K562 treated with DMSO at 1 percent for 24 hours (cell line): ENCODE data around the gene UEVLD. TPM values are rescaled to one million over a fixed set of nuclear protein-coding genes. Genes with fewer than 3 reads are reported as not detected.

Source experiments
- total RNA-seq: library from RNA; unstranded; fragments of 300-600 nt; gene quantifications from 2 replicates; pipeline ENCODE4 v1.2.3, GENCODE V29; 2022; ENCODE audit warnings: low read depth; ENCODE audit not compliant: insufficient read depth

Gene UEVLD
- total RNA-seq, result 5.0 and 6.1 TPM in 2 replicates

DNA sequence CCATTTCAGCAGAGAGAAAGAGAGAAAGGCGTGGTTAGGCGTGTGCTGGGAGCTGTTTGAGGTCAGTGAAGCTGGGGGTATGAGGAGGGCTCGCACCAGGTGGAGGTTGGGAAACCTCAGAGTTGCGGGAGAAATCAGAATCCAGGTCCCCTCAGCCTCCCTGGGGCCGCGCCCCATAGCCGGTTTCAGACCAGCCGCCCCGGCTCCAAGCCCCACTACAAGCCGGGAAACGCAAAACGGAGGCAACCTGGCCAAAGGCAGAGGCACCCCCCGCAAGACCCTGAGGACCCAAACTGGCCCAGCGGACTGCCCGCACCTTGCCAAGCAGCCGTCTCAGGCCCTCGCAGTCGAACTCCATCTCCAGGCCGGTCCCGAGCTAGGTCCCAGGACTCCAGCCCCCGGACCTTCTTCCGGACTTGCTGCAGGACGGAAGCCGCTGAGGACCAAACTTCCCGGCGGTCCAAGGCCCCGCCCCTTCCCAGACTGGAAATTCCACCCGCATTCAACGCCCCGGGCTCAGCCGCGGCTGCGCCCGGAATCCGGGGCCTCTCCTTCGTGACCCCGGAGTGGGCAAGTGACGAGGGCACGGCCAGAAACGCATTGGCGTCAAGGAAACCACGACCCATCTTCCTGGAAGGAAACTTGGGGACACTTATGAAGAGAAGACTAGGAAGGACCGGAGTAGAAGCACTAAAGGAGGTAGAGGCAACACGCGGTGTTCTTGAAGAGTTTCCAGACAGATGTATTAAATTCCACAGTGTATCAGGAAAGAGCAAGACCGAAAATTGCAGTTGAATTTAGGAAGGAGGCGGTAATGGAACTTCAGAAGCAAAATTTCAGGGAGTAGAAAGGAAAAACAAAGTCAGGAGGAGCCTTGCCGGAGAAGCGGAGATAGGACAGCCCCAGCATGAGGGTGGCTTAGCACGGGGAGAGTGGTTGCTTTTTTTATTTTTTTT, at the start of gene UEVLD:
Gene UEVLD, minus strand, starts transcription at position 438 of the 956 bp plus-strand sequence. Its CDS starts 80 bp downstream, at position 358.

DNA sequence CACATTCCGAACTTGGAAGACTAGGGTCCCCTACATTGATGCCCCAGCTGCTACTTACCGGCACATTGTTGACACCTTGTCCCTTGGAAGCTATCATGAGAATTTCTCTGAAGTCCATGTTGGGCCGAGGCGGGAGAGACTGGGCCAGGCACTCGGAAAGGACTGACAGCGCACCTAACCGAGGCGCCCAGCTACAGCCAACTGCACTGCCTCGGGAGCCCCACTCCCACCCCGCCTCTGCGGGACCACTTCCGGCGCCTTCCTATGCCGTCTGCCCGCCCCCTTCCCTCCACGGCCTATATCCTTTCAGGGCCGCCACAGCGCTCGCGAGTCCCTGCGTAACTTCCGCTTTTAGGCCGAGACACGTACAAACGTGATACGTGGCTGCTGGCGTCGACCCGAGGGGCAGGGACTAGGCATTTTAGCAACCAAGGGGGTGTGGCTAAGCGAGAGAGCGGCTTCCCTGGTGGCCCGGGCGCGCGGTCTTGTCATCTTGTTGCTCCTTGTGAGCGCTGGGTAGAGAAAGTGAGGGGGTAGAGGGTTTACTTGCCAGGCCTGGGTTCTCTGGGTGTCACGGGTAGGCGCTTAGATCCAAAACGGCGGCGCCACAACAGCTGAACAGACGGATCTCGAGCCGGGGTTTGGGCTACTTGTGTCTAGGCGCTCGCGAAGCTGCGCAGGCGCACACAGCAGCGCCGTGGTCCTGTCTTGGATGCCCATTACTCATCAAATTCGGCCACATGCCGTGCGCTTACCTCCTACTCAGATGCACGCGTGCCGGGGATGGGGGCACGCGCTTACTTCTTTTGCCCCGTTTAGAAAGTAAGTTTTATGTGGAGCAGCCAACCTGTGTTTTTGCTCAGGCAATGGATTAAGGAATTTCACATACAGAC, 45.9 kb upstream of the UEVLD start, which contains the start of gene SPTY2D1:
Gene SPTY2D1, minus strand, starts transcription at position 203 of the 893 bp plus-strand sequence. Its CDS starts 85 bp downstream, at position 118.

DNA sequence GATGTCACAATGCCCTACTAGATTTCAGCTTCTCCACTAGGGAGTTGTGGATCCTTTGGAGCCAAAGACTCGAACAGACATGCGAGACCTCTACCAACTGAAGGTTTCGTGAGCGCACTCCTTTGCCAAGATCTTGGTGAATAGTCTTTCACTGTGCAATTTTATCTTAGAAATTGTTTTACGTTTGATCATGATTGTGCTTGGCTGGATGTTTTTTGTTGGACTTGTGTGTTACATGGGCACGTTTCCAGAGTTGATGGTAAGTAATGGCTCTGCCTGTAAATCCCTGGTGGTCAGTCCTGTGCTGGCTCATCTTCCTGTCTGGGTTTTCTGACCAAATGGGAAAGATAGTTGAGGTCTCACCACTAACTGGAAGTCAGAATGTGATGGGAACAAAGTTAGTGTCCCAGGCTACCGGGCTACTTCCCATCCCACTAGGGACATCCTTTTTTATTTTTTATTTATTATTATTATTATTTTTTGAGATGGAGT, 11.3 kb upstream of the UEVLD start, which contains the start of gene MISFA:
Gene MISFA, plus strand, starts transcription at position 51 of the 492 bp plus-strand sequence. Its CDS starts 140 bp downstream, at position 191.

DNA sequence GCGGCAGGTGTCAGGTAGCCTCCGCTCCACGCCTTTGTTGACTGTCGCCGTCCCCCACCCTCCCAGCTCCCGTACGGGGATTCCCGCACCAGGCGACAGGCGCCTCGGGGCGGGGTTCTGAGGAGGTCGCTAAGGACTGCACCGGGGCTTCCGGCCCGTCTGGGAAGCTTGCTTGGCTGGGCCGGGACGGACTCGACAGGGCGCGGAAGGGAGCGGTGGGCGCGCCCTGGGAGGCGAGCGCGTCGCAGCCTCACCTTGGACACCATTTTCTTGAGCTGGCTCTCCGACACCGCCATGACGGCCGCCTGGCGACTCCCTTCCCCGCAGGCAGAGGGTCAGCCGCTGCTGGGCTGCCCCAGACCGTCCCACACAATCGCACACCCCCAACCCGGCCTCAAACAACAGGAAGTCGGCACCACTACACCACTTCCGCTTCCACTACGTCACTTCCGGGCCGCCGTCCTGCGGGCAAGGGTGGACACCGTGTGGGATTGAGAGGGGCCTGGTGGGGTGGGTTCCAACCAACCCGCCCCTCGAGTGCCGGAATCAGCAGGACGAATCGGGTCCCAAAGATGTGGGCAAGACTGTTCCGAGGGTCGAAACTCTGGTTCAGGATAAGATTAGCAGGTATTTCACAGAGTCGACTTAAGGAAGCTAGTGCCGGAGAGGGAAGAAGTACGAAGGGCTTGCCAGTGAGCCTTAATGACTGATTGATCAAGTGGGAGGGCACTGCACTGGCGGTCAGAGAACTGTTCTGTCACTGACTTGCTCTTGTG, 61.8 kb downstream of the UEVLD start, which contains the start of gene TSG101:
Gene TSG101, minus strand, starts transcription at position 422 of the 776 bp plus-strand sequence. Its CDS starts 126 bp downstream, at position 296.

Other genes with a start within 250 kb of the UEVLD start
- gene LDHA, start 194.2 kb downstream of the UEVLD start, total RNA-seq, result 194 and 201 TPM in 2 replicates
- gene LDHC, start 176.4 kb downstream of the UEVLD start, total RNA-seq, result not detected in 2 replicates
- gene LDHAL6A, start 132.9 kb downstream of the UEVLD start, total RNA-seq, result not detected in 2 replicates
- gene TSG101, start 61.8 kb downstream of the UEVLD start, total RNA-seq, result 53.7 and 68.5 TPM in 2 replicates
- not detected in 2 replicates for gene MISFA, start 11.1 kb upstream of the UEVLD start, total RNA-seq
- gene SPTY2D1, start 45.6 kb upstream of the UEVLD start, total RNA-seq, result 12.1 and 15.6 TPM in 2 replicates
- gene TMEM86A, start 110.0 kb upstream of the UEVLD start, total RNA-seq, result 3.6 and 3.9 TPM in 2 replicates
- gene IGSF22, start 137.5 kb upstream of the UEVLD start, total RNA-seq, result not detected in 2 replicates
- not detected in 2 replicates for gene PTPN5, start 203.1 kb upstream of the UEVLD start, total RNA-seq